Activated CD8-positive, alpha-beta T cell treated with anti-CD3 and anti-CD28 coated beads for 36 hours (primary cell): ENCODE measurements around the gene CEP95. TPM values are rescaled to one million over a fixed set of nuclear protein-coding genes. Genes with fewer than 3 reads are reported as not detected.
"Not testable (repeated sequence)": the region's sequence is repeated elsewhere in the genome, so short reads cannot be mapped to it uniquely, and the experiment has no call there.

Source experiments
- ATAC-seq: fragments of 200-7000 bp; cut with Tn5 transposase; one replicate; pipeline ENCODE4 v1.10.0; 2021; ENCODE audit warnings: mild to moderate bottlenecking, moderate library complexity
- CTCF ChIA-PET: fragments of 350-600 bp; sonication (Branson Sonifier 250); formaldehyde crosslinking; loops from one replicate; lab custom pipeline; 2021; ENCODE audit warnings: antibody characterized with exemption; lab: Charles Lee
- POLR2A ChIA-PET: fragments of 350-600 bp; sonication (Branson Sonifier 250); formaldehyde crosslinking; loops from one replicate; lab custom pipeline; 2021; ENCODE audit warnings: antibody characterized with exemption; lab: Charles Lee
- DNase-seq: peaks from one replicate; pipeline ENCODE4 v3.0.0-alpha.2; 2020
- H3K27ac Mint-ChIP-seq: one replicate; pipeline ENCODE4 v1.8.0; 2021; ENCODE audit warnings: mild to moderate bottlenecking, mixed read lengths
- H3K27me3 Mint-ChIP-seq: one replicate; pipeline ENCODE4 v1.8.0; 2021; ENCODE audit warnings: mixed read lengths
- H3K36me3 Mint-ChIP-seq: one replicate; pipeline ENCODE4 v1.8.0; 2021; ENCODE audit warnings: low read depth, mixed read lengths
- H3K4me1 Mint-ChIP-seq: one replicate; pipeline ENCODE4 v1.8.0; 2021; ENCODE audit warnings: low read depth, mixed read lengths
- H3K4me3 Mint-ChIP-seq: one replicate; pipeline ENCODE4 v1.8.0; 2021; ENCODE audit warnings: mild to moderate bottlenecking, moderate library complexity, mixed read lengths
- H3K9me3 Mint-ChIP-seq: one replicate; pipeline ENCODE4 v1.8.0; 2021; ENCODE audit warnings: mixed read lengths
- CTCF ChIP-seq: fragments of 200-600 bp; IDR thresholded peaks from one replicate; pipeline ENCODE4 v1.8.0; 2022; ENCODE audit warnings: antibody characterized with exemption, mild to moderate bottlenecking
- intact Hi-C: fragments of 100-400 bp; cut with micrococcal nuclease; formaldehyde crosslinking; loops from one replicate; pipeline ENCODE4 v1.10.0; 2022
- total RNA-seq, 2 experiments: library from RNA; stranded (reverse); gene quantifications; one replicate each; pipeline ENCODE4 v1.2.3, GENCODE V29; 2021

The CEP95 gene
- total RNA-seq, 2 experiments from 2014 or later = 45.2 to 45.7 TPM

GRCh38 chr17:64574646-64575045 lies 67.9 kb downstream of the CEP95 start:
- Mint-ChIP-seq H3K4me1 (peaks cover 11% of the 10 kb centered on the region), H3K27ac (no peak overlapping the region), H3K27me3 (no peaks in the 10 kb centered on the region), H3K4me3 (no peak overlapping the region), H3K9me3 (no peaks in the 10 kb centered on the region), H3K36me3 (peaks cover 10% of the 10 kb centered on the region)
- no peak for TF ChIP-seq CTCF
- CTCF ChIA-PET = interaction anchor here (1.0 to 3.0 kb wide), 2 partner anchors 68 to 75 kb away, joined by 4 to 9 read pairs; no protein-coding TSS in a partner anchor
- ATAC-seq = no peak
- POLR2A ChIA-PET = interaction anchor here (0.6 to 1.0 kb wide), 2 partner anchors 68 to 1568 kb away, joined by 3 read pairs; partner anchors contain the start of genes CEP95 and DDX5
- no peak for DNase-seq
- intact Hi-C loops = loop anchor here (10.0 kb wide), 1 partner anchor 70 kb away; no protein-coding TSS in a partner anchor

GRCh38 chr17:64575431-64575830 lies 68.7 kb downstream of the CEP95 start:
- Mint-ChIP-seq H3K4me3 (no peak overlapping the region), H3K27ac (no peak overlapping the region), H3K4me1 (peaks cover 17% of the 10 kb centered on the region), H3K36me3 (peaks cover 13% of the 10 kb centered on the region), H3K9me3 (no peaks in the 10 kb centered on the region), H3K27me3 (no peaks in the 10 kb centered on the region)
- DNase-seq (no peak), ATAC-seq (no peak)
- CTCF ChIA-PET = interaction anchor here (0.9 to 3.0 kb wide), 4 partner anchors 52 to 101 kb away, joined by 3 to 9 read pairs (median 4); no protein-coding TSS in a partner anchor
- no peak for TF ChIP-seq CTCF
- POLR2A ChIA-PET = no interaction called here
- intact Hi-C loops = loop anchor here (10.0 kb wide), 1 partner anchor 69 kb away; no protein-coding TSS in a partner anchor

- peaks cover 23% of the 10 kb centered on the region for H3K36me3 Mint-ChIP-seq
- POLR2A ChIA-PET, DNase-seq, H3K27me3 Mint-ChIP-seq, H3K9me3 Mint-ChIP-seq, H3K27ac Mint-ChIP-seq, H3K4me3 Mint-ChIP-seq, ATAC-seq: not testable (repeated sequence)
- peaks cover 29% of the 10 kb centered on the region for H3K4me1 Mint-ChIP-seq
- CTCF ChIA-PET = interaction anchor here (3.0 kb wide), 1 partner anchor 72 kb away, joined by 9 read pairs; no protein-coding TSS in a partner anchor
- intact Hi-C loops = loop anchor here (10.0 kb wide), 1 partner anchor 68 kb away; no protein-coding TSS in a partner anchor
Observed at GRCh38 chr17:64577025-64577424, 70.2 kb downstream of the CEP95 start.

- no peaks in the 10 kb centered on the region for H3K27me3 Mint-ChIP-seq
- ChIA-PET POLR2A (interaction anchor here (1.3 to 1.5 kb wide), 2 partner anchors 54 to 70 kb away, joined by 3 read pairs; no protein-coding TSS in a partner anchor), CTCF (interaction anchor here (0.6 to 2.3 kb wide), 4 partner anchors 14 to 87 kb away, joined by 3 to 10 read pairs (median 4); no protein-coding TSS in a partner anchor)
- H3K9me3 Mint-ChIP-seq = no peaks in the 10 kb centered on the region
- intact Hi-C loops = loop anchor here (10.0 kb wide), 1 partner anchor 65 kb away; no protein-coding TSS in a partner anchor
- ATAC-seq = no peak
- H3K27ac Mint-ChIP-seq = peak overlapping the region; percentile 37
- no peak overlapping the region for H3K4me3 Mint-ChIP-seq
- DNase-seq = no peak
- no peak for TF ChIP-seq CTCF
- peaks cover 24% of the 10 kb centered on the region for H3K36me3 Mint-ChIP-seq
- peaks cover 19% of the 10 kb centered on the region for H3K4me1 Mint-ChIP-seq
Observed at GRCh38 chr17:64579917-64580316, 73.1 kb downstream of the CEP95 start.

GRCh38 chr17:64580384-64581315 lies 73.9 kb downstream of the CEP95 start:
- ChIA-PET CTCF (interaction anchor here (0.9 to 2.3 kb wide), 5 partner anchors 9 to 88 kb away, joined by 3 to 10 read pairs (median 3); no protein-coding TSS in a partner anchor), POLR2A (interaction anchor here (0.8 to 1.5 kb wide), 4 partner anchors 39 to 75 kb away, joined by 3 read pairs; no protein-coding TSS in a partner anchor)
- Mint-ChIP-seq H3K4me3 (peak overlapping the region; percentile 4), H3K36me3 (peaks cover 24% of the 10 kb centered on the region), H3K27me3 (no peaks in the 10 kb centered on the region), H3K4me1 (peaks cover 19% of the 10 kb centered on the region), H3K9me3 (no peaks in the 10 kb centered on the region), H3K27ac (peak overlapping the region; percentile 92)
- intact Hi-C loops = no loop called here
- peak; percentile 87 for ATAC-seq
- no peak for TF ChIP-seq CTCF
- peak; percentile 12 for DNase-seq
